ENCODE measurements around the gene AHCYL1. TPM values are rescaled to one million over a fixed set of nuclear protein-coding genes. Genes with fewer than 3 reads are reported as not detected.

The AHCYL1 gene
- total and polyA plus RNA-seq, 2 of the 8 experiments (the other 6 are each of a cell fraction or from before 2014, with no cell fraction given): 64.5 to 95.9 TPM

DNA sequence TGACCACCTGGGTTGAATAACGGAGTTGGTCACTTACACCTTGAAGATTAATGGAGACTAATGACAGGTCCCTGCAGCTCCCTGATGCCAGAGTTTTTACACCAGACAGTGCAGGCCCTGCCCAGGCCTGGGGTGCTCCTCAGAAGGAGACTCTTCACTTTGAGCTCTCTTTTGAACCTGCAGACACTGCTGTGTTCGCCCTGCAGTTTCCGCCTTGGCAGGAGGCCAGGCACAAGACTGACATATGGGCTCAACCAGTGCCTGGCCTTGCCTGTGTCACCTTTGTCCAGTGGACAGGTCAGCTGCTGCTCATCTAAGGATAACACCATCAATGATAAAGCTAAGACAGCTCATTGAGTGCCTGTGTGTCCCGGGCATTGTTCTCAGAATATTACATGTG lies 55.1 kb downstream of the AHCYL1 start (continued):
- TF ChIP-seq CTCF (IDR thresholded peaks at IDR 0.05; ENCODE audit: control extremely low read depth in 1 of 3, insufficient read depth in 1 of 3, low read depth in 1 of 3, low read length in 3 of 3) (no peak), EZH2 (IDR thresholded peaks at IDR 0.05; ENCODE audit: low read depth, low read length, severe bottlenecking) (no peak), GABPA (IDR thresholded peaks at IDR 0.05; ENCODE audit: borderline replicate concordance, insufficient read depth, low read length) (no peak)

Measured in H1 (cell line).